Body of pancreas (tissue), 4 donors: ENCODE results near the gene RASA3.

Experiments
- CTCF ChIP-seq, 7 experiments: fragments of 450-650 bp in 4 of 7; fragments of 200-600 bp in 3 of 7; sonication (generic) in 3 of 7; IDR thresholded peaks; one replicate each; pipeline ENCODE4 v1.5.1; 2016 to 2019; ENCODE audit warnings: antibody characterized with exemption in 7 of 7
- POLR2A ChIP-seq, 3 donors: fragments of 450-650 bp; IDR thresholded peaks; one replicate each; pipeline ENCODE4 v1.6.1; 2016; ENCODE audit warnings: antibody characterized with exemption in 3 of 3, mild to moderate bottlenecking in 2 of 3

DNA sequence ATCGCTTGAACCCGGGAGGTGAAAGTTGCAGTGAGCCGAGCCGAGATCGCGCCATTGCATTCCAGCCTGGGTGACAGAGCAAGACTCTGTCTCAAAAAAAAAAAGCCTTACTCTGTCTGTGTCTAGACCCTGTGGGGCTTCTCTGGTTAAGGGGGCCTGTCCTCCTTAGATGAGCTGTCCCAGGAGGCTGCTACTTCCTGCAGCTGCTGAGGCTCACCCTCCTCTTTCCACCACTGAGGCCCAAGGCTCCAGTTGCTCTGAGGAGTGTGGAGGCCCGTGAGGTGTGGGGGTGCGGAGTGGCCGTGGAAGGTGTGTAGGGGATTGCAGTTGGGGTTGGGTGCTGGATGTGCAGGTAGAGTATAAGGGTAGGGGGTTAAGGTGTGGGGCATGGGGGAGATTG lies 22.1 kb upstream of the RASA3 start:
- no peak for TF ChIP-seq POLR2A (IDR thresholded peaks at IDR 0.05)
- no peak for TF ChIP-seq CTCF (IDR thresholded peaks at IDR 0.05)
